HG03520 (cell line): ENCODE results near the gene INTU.
"Not testable (repeated sequence)": the region's sequence is repeated elsewhere in the genome, so short reads cannot be mapped to it uniquely, and the experiment has no call there.

Experiments
- ATAC-seq: cut with Tn5 transposase; IDR thresholded peaks from one replicate; pipeline ENCODE4 v1.9.1; 2021; ENCODE audit warnings: mild to moderate bottlenecking, moderate library complexity; ENCODE audit not compliant: unreplicated experiment

The INTU gene

GRCh38 chr4:127632420-127633403, at the start of gene INTU:
INTU (plus strand) TSS chr4:127632957; CDS start chr4:127633035, 78 bp downstream.
- ATAC-seq = peak; percentile 94

GRCh38 chr4:127586496-127586895, 46.3 kb upstream of the INTU start:
- ATAC-seq = not testable (repeated sequence)

- peak; percentile 96 for ATAC-seq
Observed at GRCh38 chr4:127586922-127587571, 45.7 kb upstream of the INTU start.

- ATAC-seq = not testable (repeated sequence)
Observed at GRCh38 chr4:127589153-127589552, 43.6 kb upstream of the INTU start.

- ATAC-seq = no peak
Observed at GRCh38 chr4:127598656-127599055, 34.1 kb upstream of the INTU start.

- ATAC-seq = no peak
Observed at GRCh38 chr4:127601029-127601428, 31.7 kb upstream of the INTU start.

- ATAC-seq = no peak
Observed at GRCh38 chr4:127604949-127605709, 27.6 kb upstream of the INTU start.

GRCh38 chr4:127606823-127607222, 25.9 kb upstream of the INTU start:
- no peak for ATAC-seq

- no peak for ATAC-seq
Observed at GRCh38 chr4:127609484-127609883, 23.3 kb upstream of the INTU start.

GRCh38 chr4:127610488-127610887, 22.3 kb upstream of the INTU start:
- ATAC-seq = no peak

- no peak for ATAC-seq
Observed at GRCh38 chr4:127616898-127617297, 15.9 kb upstream of the INTU start.

- no peak for ATAC-seq
Observed at GRCh38 chr4:127618427-127618826, 14.3 kb upstream of the INTU start.

GRCh38 chr4:127622621-127622920, 10.2 kb upstream of the INTU start:
- ATAC-seq = no peak

GRCh38 chr4:127622921-127623796, 9.6 kb upstream of the INTU start:
- ATAC-seq = no peak

GRCh38 chr4:127623797-127624083, 9.0 kb upstream of the INTU start:
- ATAC-seq = no peak

- ATAC-seq = no peak
Observed at GRCh38 chr4:127624173-127624572, 8.6 kb upstream of the INTU start.

- no peak for ATAC-seq
Observed at GRCh38 chr4:127629371-127629770, 3.4 kb upstream of the INTU start.

- no peak for ATAC-seq
Observed at GRCh38 chr4:127630152-127630551, 2.6 kb upstream of the INTU start.

GRCh38 chr4:127631420-127631819, 1.3 kb upstream of the INTU start:
- ATAC-seq = no peak

- no peak for ATAC-seq
Observed at GRCh38 chr4:127634181-127634580, 1.4 kb downstream of the INTU start.

- ATAC-seq = no peak
Observed at GRCh38 chr4:127641524-127641923, 8.8 kb downstream of the INTU start.
